NCI-H82 treated with DMSO at 0.1 percent for 48 hours (cell line): ENCODE data around the gene CCT6A.
"Not testable (repeated sequence)": the region's sequence is repeated elsewhere in the genome, so short reads cannot be mapped to it uniquely, and the experiment has no call there.

Experiments used
- DNase-seq: peaks from one replicate; lab custom pipeline; 2025; ENCODE audit not compliant: unreplicated experiment; lab: John Stamatoyannopoulos, UW

The CCT6A gene

GRCh38 chr7:56051339-56052191 lies at the start of gene CCT6A, which contains the start of gene PSPH:
Gene CCT6A, plus strand, starts transcription at chr7:56051765. Its CDS starts 84 bp downstream, at chr7:56051849.
Gene PSPH, minus strand, starts transcription at chr7:56051444. Its CDS starts 30,232 bp downstream, at chr7:56021212.
- peak; percentile 94 for DNase-seq

DNA sequence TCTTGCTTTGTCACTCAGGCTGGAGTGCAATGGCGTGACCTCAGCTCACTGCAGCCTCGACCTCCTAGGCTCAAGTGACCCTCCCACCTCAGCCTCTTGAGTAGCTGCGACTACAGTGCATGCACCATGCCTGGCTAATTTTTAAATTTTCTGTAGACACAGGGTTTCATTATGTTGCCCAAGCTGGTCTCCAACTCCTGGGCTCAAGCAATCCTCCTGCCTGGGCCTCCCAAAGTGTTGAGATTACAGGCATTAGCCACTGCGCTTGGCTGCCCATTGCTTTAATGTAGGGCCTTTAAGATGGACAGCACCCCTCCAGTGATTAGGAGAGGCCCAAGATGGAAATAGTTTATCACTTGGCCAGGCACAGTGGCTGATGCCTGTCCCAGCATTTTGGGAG lies 47.8 kb upstream of the CCT6A start:
- no peak for DNase-seq

- DNase-seq, result no peak
Observed at GRCh38 chr7:56007167-56007652, 44.4 kb upstream of the CCT6A start.

- no peak for DNase-seq
Observed at GRCh38 chr7:56007891-56008290, 43.7 kb upstream of the CCT6A start.

DNA sequence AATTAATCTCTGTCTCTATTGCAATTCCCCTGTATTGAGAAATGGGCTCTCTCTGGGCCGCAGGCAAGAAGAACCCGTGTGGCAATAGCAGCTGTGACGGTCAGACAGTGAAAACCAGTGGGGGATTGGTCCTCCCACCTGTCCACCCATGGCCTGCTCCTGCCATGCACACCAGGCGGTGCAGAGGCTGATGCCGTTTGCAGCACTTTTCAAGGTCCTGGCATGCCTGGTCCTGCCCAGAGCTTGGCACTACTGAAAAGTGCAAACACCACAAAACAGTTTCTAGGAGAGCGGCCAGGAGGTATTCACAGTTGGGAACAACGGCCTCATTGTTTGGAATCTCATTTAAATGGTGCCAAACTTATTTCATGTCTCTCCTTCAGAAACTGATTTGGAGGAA lies 41.9 kb upstream of the CCT6A start:
- DNase-seq, result no peak

DNA sequence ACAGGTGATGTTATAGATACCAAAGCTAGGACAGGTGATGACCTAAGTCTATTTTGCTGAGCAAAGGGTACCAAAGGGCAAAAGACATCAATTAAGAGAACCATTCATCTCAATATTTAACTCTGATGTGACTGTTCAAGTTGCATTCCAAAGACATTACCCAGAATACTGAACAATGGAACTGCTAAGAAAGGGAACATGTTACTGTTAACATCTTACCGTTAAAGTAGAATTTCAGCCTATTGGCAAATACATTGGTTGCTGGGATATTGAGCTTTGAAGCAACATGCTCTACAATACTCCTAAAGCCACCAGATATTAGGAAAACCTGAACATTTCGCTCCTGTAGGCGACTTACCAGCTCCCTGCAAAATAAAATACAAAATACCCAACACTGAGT lies 34.5 kb upstream of the CCT6A start:
- DNase-seq, result not testable (repeated sequence)

DNA sequence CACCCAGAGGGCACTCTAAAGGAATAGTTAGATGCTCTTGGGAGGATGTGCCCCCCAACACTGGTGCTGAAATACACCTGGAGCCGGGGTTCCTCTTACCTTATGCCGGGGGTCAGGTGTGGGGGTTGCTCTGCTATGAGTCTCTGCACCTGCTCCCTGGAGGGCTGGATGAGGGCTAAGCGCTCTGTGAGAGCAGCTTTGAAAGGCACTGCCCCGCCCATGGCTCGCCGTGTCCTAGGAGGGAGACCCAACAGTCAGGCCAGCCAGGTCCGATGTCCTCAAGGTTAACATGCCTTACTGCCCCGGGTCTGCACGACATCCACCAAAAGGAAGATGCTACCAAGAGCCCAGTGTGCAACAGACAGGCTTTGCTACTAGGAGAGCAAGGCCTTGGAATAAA lies 32.1 kb upstream of the CCT6A start:
- DNase-seq, result no peak

GRCh38 chr7:56023500-56023899 lies 28.1 kb upstream of the CCT6A start:
- no peak for DNase-seq

DNA sequence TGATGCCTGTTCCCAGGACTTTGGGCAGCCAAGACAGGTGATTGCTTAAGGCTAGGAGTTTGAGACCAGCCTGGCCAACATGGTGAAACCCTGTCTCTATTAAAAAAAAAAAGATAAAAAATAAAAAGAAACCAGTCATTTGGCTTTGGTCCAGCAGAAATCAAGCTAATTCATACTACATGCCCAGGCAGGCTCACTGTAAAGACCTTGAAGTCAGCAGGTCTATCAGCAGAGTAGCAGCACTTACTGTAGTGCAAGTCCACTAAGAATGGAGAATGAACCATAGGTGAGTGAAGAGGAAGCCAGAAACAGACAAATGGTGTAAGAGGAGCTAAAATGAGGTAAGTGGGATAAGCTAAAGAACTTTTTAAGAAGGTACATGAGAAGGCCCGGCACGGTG lies 25.0 kb upstream of the CCT6A start:
- no peak for DNase-seq

DNA sequence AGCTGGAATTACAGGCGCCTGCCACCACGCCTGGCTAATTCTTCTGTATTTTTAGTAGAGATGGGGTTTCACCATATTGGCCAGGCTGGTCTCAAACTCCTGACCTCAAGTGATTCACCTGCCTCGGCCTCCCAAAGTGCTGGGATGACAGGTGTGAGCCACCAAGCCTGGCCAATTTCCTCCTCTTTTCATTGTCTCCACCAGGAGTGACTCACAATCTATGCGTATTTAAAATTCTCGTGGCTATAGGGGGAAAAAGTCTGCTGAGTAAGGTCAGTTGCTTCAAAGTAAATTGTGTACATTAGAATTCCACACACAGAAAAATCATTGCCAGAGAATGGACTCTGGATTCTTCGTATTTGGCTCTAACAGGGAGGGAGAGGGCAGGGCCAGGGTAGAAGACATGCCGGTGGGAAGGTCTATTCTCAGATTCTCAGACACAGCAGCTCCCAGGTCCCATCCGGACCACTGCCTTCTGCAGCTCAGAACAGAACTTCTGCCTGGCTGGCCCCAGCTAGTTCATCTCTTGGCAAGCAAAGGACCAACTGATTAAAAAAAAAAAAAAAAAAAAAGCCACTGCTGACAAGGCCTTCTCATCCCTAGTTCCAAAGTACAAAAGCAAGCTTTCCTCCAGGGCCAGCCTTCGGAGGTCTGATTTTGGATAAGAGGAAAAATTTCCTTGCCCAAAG lies 22.5 kb upstream of the CCT6A start:
- no peak for DNase-seq

GRCh38 chr7:56030340-56030739 lies 21.2 kb upstream of the CCT6A start:
- DNase-seq, result no peak

DNA sequence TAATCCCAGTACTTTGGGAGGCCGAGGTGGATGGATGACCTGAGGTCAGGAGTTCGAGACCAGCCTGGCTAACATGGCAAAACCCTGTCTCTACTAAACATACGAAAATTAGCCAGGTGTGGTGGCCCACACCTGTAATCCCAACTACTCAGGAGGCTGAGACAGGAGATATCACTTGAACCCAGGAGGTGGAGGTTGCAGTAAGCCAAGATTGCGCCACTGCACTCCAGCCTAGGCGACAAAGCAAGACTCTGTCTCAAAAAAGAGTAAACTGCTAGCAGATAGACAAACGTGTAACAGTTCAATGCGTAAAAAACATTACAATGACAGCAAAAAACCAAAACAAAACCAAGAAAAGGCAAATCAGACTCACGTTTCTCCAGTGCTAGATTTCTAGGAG lies 20.0 kb upstream of the CCT6A start:
- not testable (repeated sequence) for DNase-seq

GRCh38 chr7:56032578-56032977 lies 19.0 kb upstream of the CCT6A start:
- not testable (repeated sequence) for DNase-seq

DNA sequence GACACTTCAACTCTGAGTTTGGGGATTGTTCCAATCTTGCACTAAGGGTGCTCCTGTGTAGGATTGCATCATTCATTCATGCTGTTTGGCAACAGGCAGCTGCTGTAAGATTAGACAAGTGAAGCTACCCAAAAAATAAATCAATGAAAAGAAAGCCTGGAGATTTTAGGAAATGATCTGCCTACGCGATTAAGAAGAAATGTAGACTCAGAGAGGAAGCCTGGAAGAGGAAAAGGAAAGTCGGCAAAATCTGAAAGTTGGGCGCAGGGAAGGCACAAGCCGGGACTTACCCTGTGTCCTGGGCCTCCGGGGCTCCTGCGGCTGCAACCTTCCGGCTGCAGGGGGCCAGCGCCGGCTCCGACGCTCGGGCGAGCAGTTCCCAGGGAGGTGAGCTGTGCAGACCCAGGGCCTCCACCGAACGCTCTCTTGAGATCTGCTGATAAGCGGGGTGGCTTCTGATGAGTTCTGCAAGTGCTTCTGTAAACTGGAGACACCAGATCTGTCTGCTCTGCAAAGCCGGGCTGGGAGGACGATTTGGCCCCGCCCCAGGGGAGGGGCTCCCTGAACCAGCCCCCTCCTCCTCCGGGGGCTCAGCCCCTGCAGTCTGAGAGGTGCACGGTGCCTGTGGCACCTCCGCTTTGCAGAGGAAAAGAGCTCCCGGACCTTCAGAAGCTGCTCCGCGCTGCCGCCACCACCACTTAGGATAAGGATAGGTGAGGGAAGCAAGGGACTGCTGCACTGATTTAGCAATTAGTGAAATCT lies 17.7 kb upstream of the CCT6A start:
- peak; percentile 78 for DNase-seq

- DNase-seq, result no peak
Observed at GRCh38 chr7:56040730-56041129, 10.8 kb upstream of the CCT6A start.

DNA sequence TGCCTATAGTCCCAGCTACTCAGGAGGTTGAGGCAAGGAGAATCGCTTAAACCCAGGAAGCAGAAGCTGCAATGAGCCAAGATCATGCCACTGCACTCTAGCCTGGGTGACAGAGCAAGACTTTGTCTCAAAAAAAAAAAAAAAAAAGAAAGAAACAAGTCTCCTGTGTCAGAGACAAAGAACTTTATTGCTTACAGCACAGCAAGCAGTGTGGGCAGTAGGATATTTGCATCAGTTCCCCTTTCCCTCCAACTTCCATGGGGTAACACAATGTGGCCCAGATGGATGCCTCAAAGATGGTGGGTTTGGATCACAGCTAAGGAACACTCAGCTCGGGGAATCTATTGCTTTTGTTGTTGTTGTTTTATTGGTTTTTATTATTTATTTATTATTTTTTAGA lies 5.8 kb upstream of the CCT6A start:
- not testable (repeated sequence) for DNase-seq

GRCh38 chr7:56046721-56047445 lies 4.7 kb upstream of the CCT6A start:
- DNase-seq, result no peak

- not testable (repeated sequence) for DNase-seq
Observed at GRCh38 chr7:56047446-56048116, 4.0 kb upstream of the CCT6A start.

DNA sequence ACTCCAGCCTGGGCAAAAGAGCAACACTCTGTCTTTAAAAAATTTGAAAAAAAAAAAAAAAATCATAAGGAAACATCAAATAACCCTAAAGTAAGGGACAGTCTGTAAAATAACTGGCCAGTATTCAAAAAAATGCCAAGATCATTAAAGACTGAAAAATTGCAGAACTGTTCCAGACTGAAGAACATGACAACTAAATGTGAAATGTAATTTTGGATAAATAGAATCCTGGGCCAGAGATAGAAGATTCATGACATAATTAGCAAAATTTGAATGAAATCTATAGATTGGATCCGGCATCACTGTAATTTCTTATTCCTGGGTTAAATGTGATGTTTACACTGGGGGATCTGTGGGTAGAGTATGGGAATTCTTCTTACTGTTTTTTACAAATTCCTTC lies 3.3 kb upstream of the CCT6A start:
- DNase-seq, result no peak

DNA sequence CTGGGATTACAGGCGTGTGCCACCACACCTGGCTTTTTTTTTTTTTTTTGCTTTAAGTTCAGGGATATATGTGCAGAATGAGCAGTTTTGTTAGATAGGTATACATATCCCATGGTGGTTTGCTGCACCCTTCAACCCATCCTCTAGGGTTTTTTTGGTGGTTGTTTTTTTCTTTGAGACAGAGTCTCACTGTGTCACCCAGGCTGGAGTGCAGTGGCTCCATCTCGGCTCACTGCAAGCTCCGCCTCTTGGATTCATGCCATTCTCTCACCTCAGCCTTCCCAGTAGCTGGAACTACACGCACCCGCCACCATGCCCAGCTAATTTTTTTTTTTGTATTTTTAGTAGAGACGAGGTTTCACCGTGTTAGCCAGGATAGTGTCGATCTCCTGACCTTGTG lies 2.8 kb upstream of the CCT6A start:
- not testable (repeated sequence) for DNase-seq
